Ishikawa (cell line): Measurements from ENCODE around the gene CHAF1B.

Experiments used
- CEBPB ChIP-seq: IDR thresholded peaks from 2 replicates; pipeline ENCODE4 v1.6.1; 2012
- CREB1 ChIP-seq: IDR thresholded peaks from 2 replicates; pipeline ENCODE4 v1.6.1; 2012; ENCODE audit warnings: low read depth
- EGR1 ChIP-seq: IDR thresholded peaks from 2 replicates; pipeline ENCODE4 v1.6.1; 2012
- EP300 ChIP-seq: IDR thresholded peaks from 2 replicates; pipeline ENCODE4 v1.6.1; 2012; ENCODE audit warnings: borderline replicate concordance
- FOXM1 ChIP-seq: IDR thresholded peaks from 2 replicates; pipeline ENCODE4 v1.6.1; 2012; ENCODE audit warnings: low read depth, borderline replicate concordance
- MAX ChIP-seq: IDR thresholded peaks from 2 replicates; pipeline ENCODE4 v1.6.1; 2012
- NFIC ChIP-seq: IDR thresholded peaks from 2 replicates; pipeline ENCODE4 v1.6.1; 2012
- RAD21 ChIP-seq: IDR thresholded peaks from 2 replicates; pipeline ENCODE4 v1.6.1; 2012; ENCODE audit warnings: low read depth
- REST ChIP-seq: IDR thresholded peaks from 2 replicates; pipeline ENCODE4 v1.6.1; 2012; ENCODE audit warnings: low read depth, mild to moderate bottlenecking
- TAF1 ChIP-seq: IDR thresholded peaks from 2 replicates; pipeline ENCODE4 v1.6.1; 2012; ENCODE audit warnings: low read depth, mild to moderate bottlenecking
- TCF12 ChIP-seq: IDR thresholded peaks from 2 replicates; pipeline ENCODE4 v1.6.1; 2012; ENCODE audit warnings: low read depth
- TEAD4 ChIP-seq: IDR thresholded peaks from 2 replicates; pipeline ENCODE4 v1.6.1; 2012
- USF1 ChIP-seq: IDR thresholded peaks from 2 replicates; pipeline ENCODE4 v1.6.1; 2012
- YY1 ChIP-seq: IDR thresholded peaks from 2 replicates; pipeline ENCODE4 v1.6.1; 2012; ENCODE audit warnings: low read depth
- ZBTB7A ChIP-seq: IDR thresholded peaks from 2 replicates; pipeline ENCODE4 v1.6.1; 2012; ENCODE audit warnings: low read depth

CHAF1B gene

GRCh38 chr21:36379251-36379650 lies 5.9 kb upstream of the CHAF1B start:
- no peak for TF ChIP-seq NFIC
- TF ChIP-seq USF1, result no peak
- TF ChIP-seq RAD21, result no peak
- TF ChIP-seq ZBTB7A, result no peak
- TF ChIP-seq YY1, result no peak
- no peak for TF ChIP-seq TCF12
- TF ChIP-seq CEBPB, result no peak
- no peak for TF ChIP-seq CREB1
- no peak for TF ChIP-seq TAF1
- TF ChIP-seq FOXM1, result no peak
- no peak for TF ChIP-seq EGR1
- no peak for TF ChIP-seq MAX
- TF ChIP-seq REST, result no peak
- no peak for TF ChIP-seq EP300
- no peak for TF ChIP-seq TEAD4

- TF ChIP-seq TCF12, result no peak
- no peak for TF ChIP-seq RAD21
- TF ChIP-seq EGR1, result no peak
- no peak for TF ChIP-seq FOXM1
- no peak for TF ChIP-seq CREB1
- no peak for TF ChIP-seq TEAD4
- TF ChIP-seq YY1, result no peak
- TF ChIP-seq NFIC, result no peak
- no peak for TF ChIP-seq ZBTB7A
Observed at GRCh38 chr21:36381841-36382589, 3.2 kb upstream of the CHAF1B start.

- TF ChIP-seq FOXM1, result no peak
- no peak for TF ChIP-seq CEBPB
- no peak for TF ChIP-seq EGR1
- no peak for TF ChIP-seq RAD21
- no peak for TF ChIP-seq TAF1
- no peak for TF ChIP-seq YY1
- TF ChIP-seq TCF12, result no peak
- no peak for TF ChIP-seq NFIC
Observed at GRCh38 chr21:36384885-36385232, 333 bp upstream of the CHAF1B start.

- no peak for TF ChIP-seq RAD21
- TF ChIP-seq FOXM1, result no peak
- no peak for TF ChIP-seq EGR1
- no peak for TF ChIP-seq TEAD4
- no peak for TF ChIP-seq NFIC
- no peak for TF ChIP-seq ZBTB7A
- no peak for TF ChIP-seq TCF12
- TF ChIP-seq CREB1, result no peak
- TF ChIP-seq YY1, result no peak
- no peak for TF ChIP-seq REST
Observed at GRCh38 chr21:36386031-36386642, 945 bp downstream of the CHAF1B start.

- no peak for TF ChIP-seq EP300
- TF ChIP-seq RAD21, result no peak
- TF ChIP-seq USF1, result no peak
- no peak for TF ChIP-seq CREB1
- no peak for TF ChIP-seq REST
- TF ChIP-seq TCF12, result no peak
- no peak for TF ChIP-seq ZBTB7A
- TF ChIP-seq TEAD4, result no peak
- no peak for TF ChIP-seq EGR1
- no peak for TF ChIP-seq FOXM1
- TF ChIP-seq TAF1, result no peak
- no peak for TF ChIP-seq CEBPB
- no peak for TF ChIP-seq YY1
- TF ChIP-seq NFIC, result no peak
Observed at GRCh38 chr21:36388096-36388495, 2.9 kb downstream of the CHAF1B start.
